ENCODE measurements around the gene KCNJ16. TPM values are rescaled to one million over a fixed set of nuclear protein-coding genes. Genes with fewer than 3 reads are reported as not detected.

The KCNJ16 gene
- total RNA-seq, 2 experiments from 2014 or later = not detected

GRCh38 chr17:70067134-70067533 is 7.9 kb upstream of the KCNJ16 start:
- ATAC-seq (no peak), DNase-seq (no peak)
- intact Hi-C loops (cut with micrococcal nuclease) = no loop called here
- no peaks in the 10 kb centered on the region for H3K9me3 Mint-ChIP-seq
- ChIA-PET POLR2A (no interaction called here), CTCF (interaction anchor here (1.1 kb wide), 1 partner anchor 13 kb away, joined by 3 read pairs; no protein-coding TSS in a partner anchor)
- H3K36me3 Mint-ChIP-seq (ENCODE audit: low read depth) = no peaks in the 10 kb centered on the region
- no peaks in the 10 kb centered on the region for H3K4me1 Mint-ChIP-seq (ENCODE audit: low read depth)
- TF ChIP-seq, protein P1, sequence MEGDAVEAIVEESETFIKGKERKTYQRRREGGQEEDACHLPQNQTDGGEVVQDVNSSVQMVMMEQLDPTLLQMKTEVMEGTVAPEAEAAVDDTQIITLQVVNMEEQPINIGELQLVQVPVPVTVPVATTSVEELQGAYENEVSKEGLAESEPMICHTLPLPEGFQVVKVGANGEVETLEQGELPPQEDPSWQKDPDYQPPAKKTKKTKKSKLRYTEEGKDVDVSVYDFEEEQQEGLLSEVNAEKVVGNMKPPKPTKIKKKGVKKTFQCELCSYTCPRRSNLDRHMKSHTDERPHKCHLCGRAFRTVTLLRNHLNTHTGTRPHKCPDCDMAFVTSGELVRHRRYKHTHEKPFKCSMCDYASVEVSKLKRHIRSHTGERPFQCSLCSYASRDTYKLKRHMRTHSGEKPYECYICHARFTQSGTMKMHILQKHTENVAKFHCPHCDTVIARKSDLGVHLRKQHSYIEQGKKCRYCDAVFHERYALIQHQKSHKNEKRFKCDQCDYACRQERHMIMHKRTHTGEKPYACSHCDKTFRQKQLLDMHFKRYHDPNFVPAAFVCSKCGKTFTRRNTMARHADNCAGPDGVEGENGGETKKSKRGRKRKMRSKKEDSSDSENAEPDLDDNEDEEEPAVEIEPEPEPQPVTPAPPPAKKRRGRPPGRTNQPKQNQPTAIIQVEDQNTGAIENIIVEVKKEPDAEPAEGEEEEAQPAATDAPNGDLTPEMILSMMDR (IDR thresholded peaks at IDR 0.05) = no peak
- H3K4me3 Mint-ChIP-seq = no peak overlapping the region
- peaks cover 6% of the 10 kb centered on the region for H3K27me3 Mint-ChIP-seq
- no peak overlapping the region for H3K27ac Mint-ChIP-seq

DNA sequence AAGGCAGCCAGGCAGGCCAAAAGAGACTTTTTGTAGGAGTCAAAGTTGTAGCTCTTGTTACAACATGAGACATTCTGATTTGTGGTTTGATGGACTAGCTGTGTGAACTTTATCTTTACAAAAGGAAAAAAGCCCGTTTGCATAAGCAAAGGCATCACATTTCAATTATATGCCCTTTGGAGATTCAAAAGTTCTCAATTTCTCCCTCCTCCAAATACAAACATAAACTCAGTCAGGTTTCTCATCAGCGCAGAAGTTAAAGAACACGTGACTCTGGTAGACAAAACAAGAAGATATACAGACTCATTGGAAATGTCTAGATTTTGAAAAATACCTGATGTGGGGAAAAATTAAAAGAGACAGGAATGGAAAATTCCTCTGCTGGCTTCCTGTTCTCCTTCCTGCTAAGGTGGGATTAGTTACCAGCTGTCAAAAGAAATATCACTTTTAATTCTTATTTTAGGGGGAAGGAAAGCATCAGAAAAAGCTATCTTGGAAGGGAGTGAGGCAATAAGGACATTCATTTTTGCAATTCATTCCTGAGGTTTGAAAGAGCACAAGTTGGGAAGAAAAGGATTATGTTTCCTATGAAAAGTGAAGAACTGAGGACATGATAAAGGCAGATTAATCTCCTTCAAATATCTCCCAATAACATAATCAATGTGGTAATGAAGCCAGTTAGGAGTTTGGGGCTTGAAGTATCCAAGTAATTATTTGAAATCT is 4.6 kb upstream of the KCNJ16 start:
- intact Hi-C loops (cut with micrococcal nuclease) = no loop called here
- Mint-ChIP-seq H3K27ac (no peak overlapping the region), H3K4me1 (ENCODE audit: low read depth) (no peaks in the 10 kb centered on the region), H3K9me3 (no peaks in the 10 kb centered on the region), H3K36me3 (ENCODE audit: low read depth) (no peaks in the 10 kb centered on the region), H3K27me3 (peaks cover 5% of the 10 kb centered on the region), H3K4me3 (no peak overlapping the region)
- POLR2A ChIA-PET = no interaction called here
- DNase-seq (no peak), ATAC-seq (no peak)
- CTCF ChIA-PET = interaction anchor here (0.6 kb wide), 1 partner anchor 461 kb away, joined by 3 read pairs; no protein-coding TSS in a partner anchor
- TF ChIP-seq, protein P1 (IDR thresholded peaks at IDR 0.05) = no peak

- intact Hi-C loops (cut with micrococcal nuclease) = no loop called here
- CTCF ChIA-PET = no interaction called here
- Mint-ChIP-seq H3K9me3 (no peaks in the 10 kb centered on the region), H3K27me3 (peaks cover 2% of the 10 kb centered on the region), H3K4me3 (no peak overlapping the region), H3K36me3 (ENCODE audit: low read depth) (no peaks in the 10 kb centered on the region), H3K27ac (no peak overlapping the region), H3K4me1 (ENCODE audit: low read depth) (no peaks in the 10 kb centered on the region)
- no peak for DNase-seq
- ATAC-seq = no peak
- TF ChIP-seq, protein P1 (IDR thresholded peaks at IDR 0.05) = no peak
- POLR2A ChIA-PET = no interaction called here
Observed at GRCh38 chr17:70071127-70071526, 3.9 kb upstream of the KCNJ16 start.

DNA sequence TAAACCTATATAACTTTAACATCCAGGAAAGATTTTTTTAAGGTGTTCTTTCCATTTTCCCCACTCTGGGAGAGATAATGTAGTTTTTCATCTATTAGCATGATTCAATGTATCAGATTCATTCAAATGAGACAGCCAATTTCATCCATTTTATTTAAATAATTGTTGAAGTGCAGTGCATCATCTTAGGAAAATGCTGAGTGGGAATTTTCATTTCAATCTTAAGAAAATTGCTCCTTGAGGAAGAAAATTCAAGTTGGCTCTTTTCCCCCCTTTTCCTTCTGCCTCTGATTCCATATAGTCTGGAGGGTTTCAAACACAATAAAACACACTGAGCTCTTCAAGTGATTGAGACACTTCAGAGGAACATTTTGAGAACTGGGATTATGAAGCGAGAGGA is 3.4 kb upstream of the KCNJ16 start:
- H3K9me3 Mint-ChIP-seq = no peaks in the 10 kb centered on the region
- CTCF ChIA-PET = no interaction called here
- ATAC-seq = no peak
- no peaks in the 10 kb centered on the region for H3K4me1 Mint-ChIP-seq (ENCODE audit: low read depth)
- TF ChIP-seq, protein P1 (IDR thresholded peaks at IDR 0.05) = no peak
- H3K27me3 Mint-ChIP-seq = peaks cover 2% of the 10 kb centered on the region
- no peak overlapping the region for H3K27ac Mint-ChIP-seq
- no peak overlapping the region for H3K4me3 Mint-ChIP-seq
- no peak for DNase-seq
- H3K36me3 Mint-ChIP-seq (ENCODE audit: low read depth) = no peaks in the 10 kb centered on the region
- intact Hi-C loops (cut with micrococcal nuclease) = no loop called here
- POLR2A ChIA-PET = no interaction called here

GRCh38 chr17:70072546-70073309 is 2.3 kb upstream of the KCNJ16 start:
- TF ChIP-seq, protein P1 (IDR thresholded peaks at IDR 0.05) = no peak
- Mint-ChIP-seq H3K36me3 (ENCODE audit: low read depth) (no peaks in the 10 kb centered on the region), H3K4me3 (no peak overlapping the region), H3K9me3 (no peaks in the 10 kb centered on the region), H3K27me3 (peaks cover 2% of the 10 kb centered on the region), H3K27ac (no peak overlapping the region), H3K4me1 (ENCODE audit: low read depth) (no peaks in the 10 kb centered on the region)
- CTCF ChIA-PET = no interaction called here
- intact Hi-C loops (cut with micrococcal nuclease) = no loop called here
- ATAC-seq (no peak), DNase-seq (no peak)
- POLR2A ChIA-PET = no interaction called here
